Immature natural killer cell (primary cell): Measurements from ENCODE around the gene SCARB1. TPM values are rescaled to one million over a fixed set of nuclear protein-coding genes. Genes with fewer than 3 reads are reported as not detected.
"Not testable (repeated sequence)": the region's sequence is repeated elsewhere in the genome, so short reads cannot be mapped to it uniquely, and the experiment has no call there.

ENCODE experiments used
- DNase-seq, 3 donors: peaks; one replicate each; pipeline ENCODE4 v3.0.0; 2022; ENCODE audit warnings: mixed read lengths in 1 of 3
- H3K27ac Mint-ChIP-seq, 6 donors: one replicate each; pipeline ENCODE4 v1.8.0; 2020; ENCODE audit warnings: mixed read lengths in 6 of 6, mild to moderate bottlenecking in 5 of 6, inconsistent platforms in 4 of 6, moderate library complexity in 3 of 6
- H3K27me3 Mint-ChIP-seq, 3 donors: one replicate each; pipeline ENCODE4 v1.8.0; 2020 to 2021; ENCODE audit warnings: low read depth in 3 of 3, mild to moderate bottlenecking in 3 of 3, mixed read lengths in 3 of 3, moderate library complexity in 3 of 3, inconsistent platforms in 1 of 3
- H3K36me3 Mint-ChIP-seq, 3 donors: one replicate each; pipeline ENCODE4 v1.8.0; 2020; ENCODE audit warnings: mixed read lengths in 3 of 3, inconsistent platforms in 2 of 3, mild to moderate bottlenecking in 2 of 3
- H3K4me1 Mint-ChIP-seq, 2 donors: one replicate each; pipeline ENCODE4 v1.8.0; 2020; ENCODE audit warnings: inconsistent platforms in 2 of 2, mild to moderate bottlenecking in 2 of 2, mixed read lengths in 2 of 2, moderate library complexity in 1 of 2
- H3K4me3 Mint-ChIP-seq, 5 donors: one replicate each; pipeline ENCODE4 v1.8.0; 2020; ENCODE audit warnings: mild to moderate bottlenecking in 5 of 5, mixed read lengths in 5 of 5, inconsistent platforms in 3 of 5, moderate library complexity in 3 of 5
- H3K9me3 Mint-ChIP-seq, 6 donors: one replicate each; pipeline ENCODE4 v1.8.0; 2020; ENCODE audit warnings: mild to moderate bottlenecking in 6 of 6, mixed read lengths in 6 of 6, inconsistent platforms in 4 of 6, moderate library complexity in 3 of 6
- polyA plus RNA-seq, 3 donors: library from polyadenylated mRNA; unstranded; fragments of 300-500 nt; fragmentation: Illumina TruSeq; gene quantifications; one replicate each; pipeline ENCODE4 v1.2.3, GENCODE V29; 2021

The SCARB1 gene
- polyA plus RNA-seq, 3 donors from 2014 or later: 1.3 to 10.5 (median 2.4) TPM

- Mint-ChIP-seq H3K36me3 (no peaks in the 10 kb centered on the region), H3K27me3 (peaks cover 4 to 8% (median 7%) of the 10 kb centered on the region in 3 donors), H3K4me3 (peak overlapping the region in 1 of 5 donors; percentile 33), H3K9me3 (peaks cover 0 to 3% (median 0%) of the 10 kb centered on the region in 6 donors), H3K27ac (no peak overlapping the region), H3K4me1 (peaks cover 10 to 14% of the 10 kb centered on the region in 2 donors)
- no peak for DNase-seq
These were observed 35.2 kb upstream of the SCARB1 start for GRCh38 chr12:124898923-124899294.

- Mint-ChIP-seq H3K4me3 (peak overlapping the region in 4 of 5 donors; percentile 1 to 58 (median 40)), H3K36me3 (no peaks in the 10 kb centered on the region), H3K9me3 (peaks cover 0 to 3% (median 0%) of the 10 kb centered on the region in 6 donors), H3K27ac (peak overlapping the region in 1 of 6 donors; percentile 9), H3K27me3 (peaks cover 4 to 8% (median 7%) of the 10 kb centered on the region in 3 donors), H3K4me1 (peaks cover 10 to 14% of the 10 kb centered on the region in 2 donors)
- DNase-seq: peak; percentile 42 to 55 (median 42)
These were observed 34.7 kb upstream of the SCARB1 start for GRCh38 chr12:124898200-124898922.

GRCh38 chr12:124896461-124896860 lies 32.8 kb upstream of the SCARB1 start:
- Mint-ChIP-seq H3K27ac (no peak overlapping the region), H3K27me3 (peaks cover 6 to 8% (median 7%) of the 10 kb centered on the region in 3 donors), H3K4me3 (no peak overlapping the region), H3K9me3 (peaks cover 0 to 3% (median 0%) of the 10 kb centered on the region in 6 donors), H3K36me3 (no peaks in the 10 kb centered on the region), H3K4me1 (peaks cover 10 to 14% of the 10 kb centered on the region in 2 donors)
- DNase-seq: no peak

GRCh38 chr12:124893792-124894516 lies 30.3 kb upstream of the SCARB1 start:
- Mint-ChIP-seq H3K27ac (no peak overlapping the region), H3K36me3 (no peaks in the 10 kb centered on the region), H3K9me3 (peaks cover 0 to 3% (median 0%) of the 10 kb centered on the region in 6 donors), H3K4me1 (peaks cover 9 to 12% of the 10 kb centered on the region in 2 donors), H3K4me3 (no peak overlapping the region), H3K27me3 (peaks cover 6 to 7% (median 6%) of the 10 kb centered on the region in 3 donors)
- DNase-seq: no peak

- Mint-ChIP-seq H3K9me3 (no peaks in the 10 kb centered on the region), H3K27me3 (peaks cover 0 to 2% (median 1%) of the 10 kb centered on the region in 3 donors), H3K4me1 (no peaks in the 10 kb centered on the region), H3K27ac (no peak overlapping the region), H3K4me3 (no peak overlapping the region), H3K36me3 (no peaks in the 10 kb centered on the region)
- DNase-seq: no peak
These were observed 24.6 kb upstream of the SCARB1 start for GRCh38 chr12:124888260-124888659.

- not testable (repeated sequence) for H3K4me3 Mint-ChIP-seq, H3K36me3 Mint-ChIP-seq, H3K4me1 Mint-ChIP-seq, DNase-seq, H3K27me3 Mint-ChIP-seq, H3K9me3 Mint-ChIP-seq, H3K27ac Mint-ChIP-seq
These were observed 24.1 kb upstream of the SCARB1 start for GRCh38 chr12:124887766-124888165.

GRCh38 chr12:124884587-124885438 lies 21.1 kb upstream of the SCARB1 start:
- Mint-ChIP-seq H3K27me3 (peaks cover 0 to 2% (median 1%) of the 10 kb centered on the region in 3 donors), H3K27ac (no peak overlapping the region), H3K36me3 (no peaks in the 10 kb centered on the region), H3K4me3 (no peak overlapping the region), H3K4me1 (peaks cover 0 to 7% of the 10 kb centered on the region in 2 donors), H3K9me3 (no peaks in the 10 kb centered on the region)
- no peak for DNase-seq

- peaks cover 0 to 2% (median 1%) of the 10 kb centered on the region in 3 donors for H3K27me3 Mint-ChIP-seq
- DNase-seq: no peak
- no peaks in the 10 kb centered on the region for H3K9me3 Mint-ChIP-seq
- no peak overlapping the region for H3K4me3 Mint-ChIP-seq
- peaks cover 0 to 7% of the 10 kb centered on the region in 2 donors for H3K4me1 Mint-ChIP-seq
- H3K36me3 Mint-ChIP-seq: no peaks in the 10 kb centered on the region
- no peak overlapping the region for H3K27ac Mint-ChIP-seq
These were observed 19.8 kb upstream of the SCARB1 start for GRCh38 chr12:124883263-124884130.

- Mint-ChIP-seq H3K9me3 (no peaks in the 10 kb centered on the region), H3K36me3 (no peaks in the 10 kb centered on the region), H3K4me3 (peak overlapping the region in 2 of 5 donors; percentile 15 to 61), H3K27me3 (peaks cover 0 to 2% (median 1%) of the 10 kb centered on the region in 3 donors), H3K4me1 (peaks cover 0 to 7% of the 10 kb centered on the region in 2 donors), H3K27ac (peak overlapping the region in 1 of 6 donors; percentile 69)
- DNase-seq: no peak
These were observed 17.5 kb upstream of the SCARB1 start for GRCh38 chr12:124881123-124881522.

GRCh38 chr12:124880335-124880734 lies 16.7 kb upstream of the SCARB1 start:
- not testable (repeated sequence) for H3K4me3 Mint-ChIP-seq, DNase-seq, H3K9me3 Mint-ChIP-seq, H3K4me1 Mint-ChIP-seq, H3K27me3 Mint-ChIP-seq, H3K27ac Mint-ChIP-seq, H3K36me3 Mint-ChIP-seq

GRCh38 chr12:124878795-124879516 lies 15.3 kb upstream of the SCARB1 start:
- Mint-ChIP-seq H3K27me3 (peaks cover 0 to 2% (median 0%) of the 10 kb centered on the region in 3 donors), H3K27ac (no peak overlapping the region), H3K4me3 (no peak overlapping the region), H3K9me3 (no peaks in the 10 kb centered on the region), H3K36me3 (no peaks in the 10 kb centered on the region), H3K4me1 (peaks cover 0 to 7% of the 10 kb centered on the region in 2 donors)
- no peak for DNase-seq

- Mint-ChIP-seq H3K4me1 (peaks cover 0 to 7% of the 10 kb centered on the region in 2 donors), H3K27me3 (peaks cover 0 to 2% (median 0%) of the 10 kb centered on the region in 3 donors), H3K36me3 (no peaks in the 10 kb centered on the region), H3K27ac (no peak overlapping the region), H3K4me3 (no peak overlapping the region), H3K9me3 (no peaks in the 10 kb centered on the region)
- no peak for DNase-seq
These were observed 13.8 kb upstream of the SCARB1 start for GRCh38 chr12:124877423-124877822.
